Large intestine (tissue), 3 donors: ENCODE data around the gene DPF1. TPM values are rescaled to one million over a fixed set of nuclear protein-coding genes. Genes with fewer than 3 reads are reported as not detected.

Experiments used
- DNase-seq, 2 donors: peaks; one replicate each; pipeline versions ENCODE4 v3.0.0 to v3.0.0-alpha.2; 2013
- H3K27ac ChIP-seq: one replicate; pipeline ENCODE4 v1.5.1; 2013; ENCODE audit warnings: low read length
- H3K27me3 ChIP-seq: 2 replicates; pipeline ENCODE4 v1.6.1; 2013; ENCODE audit warnings: low read length; ENCODE audit not compliant: control insufficient read depth, insufficient read depth
- H3K36me3 ChIP-seq: 2 replicates; pipeline ENCODE4 v1.6.1; 2013; ENCODE audit warnings: low read length; ENCODE audit not compliant: control insufficient read depth, insufficient read depth
- H3K4me1 ChIP-seq: one replicate; pipeline ENCODE4 v1.6.1; 2013; ENCODE audit warnings: low read length; ENCODE audit not compliant: control insufficient read depth, insufficient read depth
- H3K4me3 ChIP-seq: one replicate; pipeline ENCODE4 v1.5.1; 2013; ENCODE audit warnings: low read length
- H3K9me3 ChIP-seq: one replicate; pipeline ENCODE4 v1.6.1; 2013; ENCODE audit warnings: mild to moderate bottlenecking, low read depth, low read length, moderate library complexity; ENCODE audit not compliant: control insufficient read depth
- WGBS: methylation state at CpG from one replicate; pipeline ENCODE4 v1.1.5; 2013; ENCODE audit warnings: low lambda C conversion rate; ENCODE audit not compliant: insufficient coverage; 5-methylcytosine and 5-hydroxymethylcytosine counted together
- polyA plus RNA-seq: library from polyadenylated mRNA; unstranded; fragments of 120-200 nt; gene quantifications from one replicate; pipeline ENCODE4 v1.2.1, GENCODE V29; 2013

The DPF1 gene
- polyA plus RNA-seq, 1 donor: 1.8 TPM

DNA sequence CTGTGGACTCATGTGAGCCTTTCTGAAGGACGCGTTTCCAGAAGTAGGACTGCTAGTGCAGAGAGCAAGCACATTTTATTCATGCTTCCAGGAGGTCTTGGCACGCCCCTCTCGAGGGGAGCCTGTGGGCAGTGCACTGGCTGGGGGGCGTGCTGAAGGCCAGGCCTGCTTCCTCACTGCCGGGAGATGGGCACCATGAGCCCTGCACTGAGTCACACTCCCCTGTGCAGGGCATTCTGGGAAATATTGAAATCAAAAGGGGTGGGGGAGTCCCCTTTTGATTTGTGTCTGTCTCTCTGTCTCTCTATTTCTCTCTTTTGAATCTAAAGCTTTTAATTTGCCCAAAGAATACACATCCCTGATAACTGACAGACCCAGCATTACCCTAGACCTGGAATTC, 34.0 kb downstream of the DPF1 start:
- no peaks in the 10 kb centered on the region for H3K4me1 ChIP-seq
- H3K27me3 ChIP-seq: no peaks in the 10 kb centered on the region
- DNase-seq: no peak
- H3K36me3 ChIP-seq: peaks cover 48% of the 10 kb centered on the region
- no peak overlapping the region for H3K27ac ChIP-seq
- H3K9me3 ChIP-seq: no peaks in the 10 kb centered on the region
- no CpG with 5 or more reads among the region's 6 CpGs for WGBS
- no peak overlapping the region for H3K4me3 ChIP-seq

DNA sequence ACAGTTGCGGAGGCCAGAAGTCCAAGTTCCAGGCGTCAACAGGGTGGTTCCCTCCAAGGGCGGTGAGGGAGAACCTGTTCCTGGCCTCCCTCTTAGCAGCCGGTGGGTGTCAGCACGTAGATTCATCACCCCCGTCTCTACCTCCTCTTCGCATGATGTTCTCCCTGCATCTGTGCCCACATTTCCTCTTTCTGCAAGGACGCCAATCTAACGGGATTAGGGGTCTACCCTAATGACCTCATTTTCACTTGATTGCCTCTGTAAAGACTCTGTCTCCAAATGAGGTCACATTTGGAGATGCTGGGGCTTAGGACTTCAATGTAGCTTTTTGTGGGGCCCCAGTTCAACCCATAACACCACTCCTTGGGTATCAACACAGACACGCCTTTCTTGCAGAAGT, 38.5 kb downstream of the DPF1 start:
- Histone ChIP-seq H3K27me3 (no peaks in the 10 kb centered on the region), H3K9me3 (peaks cover 2% of the 10 kb centered on the region), H3K4me1 (no peaks in the 10 kb centered on the region), H3K27ac (no peak overlapping the region), H3K36me3 (peaks cover 48% of the 10 kb centered on the region), H3K4me3 (no peak overlapping the region)
- no peak for DNase-seq
- WGBS: 100% methylated on average over 3 of the region's 10 CpGs

DNA sequence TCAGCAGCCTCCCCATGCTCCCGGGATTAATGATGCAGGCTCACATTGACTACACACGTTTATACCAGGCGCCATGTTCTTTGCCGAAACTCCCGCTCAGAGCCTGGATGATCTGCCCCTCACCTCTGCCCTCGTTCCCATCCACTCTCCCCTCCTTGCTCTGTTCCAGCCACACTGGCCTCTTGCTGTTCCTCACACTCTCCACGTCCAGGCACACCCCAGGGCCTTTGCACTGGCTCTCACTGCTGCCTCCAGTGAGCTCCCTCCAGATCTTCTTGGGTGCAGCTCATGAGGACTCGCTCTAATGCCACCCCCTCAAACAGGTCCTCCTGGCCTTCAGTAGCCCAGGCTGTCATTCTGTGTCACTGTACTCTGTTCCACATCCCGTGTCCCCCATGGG, 39.2 kb downstream of the DPF1 start:
- no peak overlapping the region for H3K27ac ChIP-seq
- no CpG with 5 or more reads among the region's 9 CpGs for WGBS
- peaks cover 47% of the 10 kb centered on the region for H3K36me3 ChIP-seq
- peaks cover 7% of the 10 kb centered on the region for H3K9me3 ChIP-seq
- H3K4me3 ChIP-seq: no peak overlapping the region
- no peak for DNase-seq
- no peaks in the 10 kb centered on the region for H3K4me1 ChIP-seq
- no peaks in the 10 kb centered on the region for H3K27me3 ChIP-seq

DNA sequence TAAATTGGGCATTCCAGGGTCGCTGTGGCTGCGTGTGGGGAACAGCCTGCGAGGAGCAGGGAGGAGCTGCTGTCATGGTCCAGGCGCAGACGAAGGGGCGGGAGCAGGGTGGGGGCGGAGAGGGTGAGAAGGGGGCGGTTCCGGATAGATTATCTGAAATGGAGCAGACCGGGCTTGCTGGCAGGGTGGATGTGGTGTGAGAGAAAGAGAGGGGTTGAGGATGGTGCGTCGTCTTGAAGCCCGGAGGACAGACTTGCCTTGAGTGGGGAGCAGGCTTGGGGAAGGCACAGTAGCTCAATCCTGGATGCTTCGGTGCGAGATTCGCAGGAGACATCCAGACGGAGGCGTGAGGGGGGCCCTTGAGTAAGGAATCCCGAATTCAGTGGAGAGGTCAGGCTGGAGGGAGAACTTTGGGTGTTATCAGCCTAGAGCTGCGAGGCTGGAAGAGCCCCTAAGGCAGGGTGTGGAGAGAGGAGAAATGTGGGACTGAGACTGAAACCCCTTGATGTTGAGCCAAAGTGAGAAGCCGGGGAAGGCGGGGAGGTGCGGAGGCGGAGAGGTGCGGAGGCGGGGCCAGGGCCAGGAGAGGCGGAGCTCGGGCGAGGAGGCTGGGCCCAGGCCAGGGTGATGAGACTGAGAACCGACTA, 40.6 kb downstream of the DPF1 start:
- no CpG with 5 or more reads among the region's 30 CpGs for WGBS
- no peak for DNase-seq
- Histone ChIP-seq H3K9me3 (peaks cover 7% of the 10 kb centered on the region), H3K27me3 (no peaks in the 10 kb centered on the region), H3K27ac (no peak overlapping the region), H3K4me3 (peak overlapping the region; percentile 35), H3K4me1 (no peaks in the 10 kb centered on the region), H3K36me3 (peaks cover 46% of the 10 kb centered on the region)

DNA sequence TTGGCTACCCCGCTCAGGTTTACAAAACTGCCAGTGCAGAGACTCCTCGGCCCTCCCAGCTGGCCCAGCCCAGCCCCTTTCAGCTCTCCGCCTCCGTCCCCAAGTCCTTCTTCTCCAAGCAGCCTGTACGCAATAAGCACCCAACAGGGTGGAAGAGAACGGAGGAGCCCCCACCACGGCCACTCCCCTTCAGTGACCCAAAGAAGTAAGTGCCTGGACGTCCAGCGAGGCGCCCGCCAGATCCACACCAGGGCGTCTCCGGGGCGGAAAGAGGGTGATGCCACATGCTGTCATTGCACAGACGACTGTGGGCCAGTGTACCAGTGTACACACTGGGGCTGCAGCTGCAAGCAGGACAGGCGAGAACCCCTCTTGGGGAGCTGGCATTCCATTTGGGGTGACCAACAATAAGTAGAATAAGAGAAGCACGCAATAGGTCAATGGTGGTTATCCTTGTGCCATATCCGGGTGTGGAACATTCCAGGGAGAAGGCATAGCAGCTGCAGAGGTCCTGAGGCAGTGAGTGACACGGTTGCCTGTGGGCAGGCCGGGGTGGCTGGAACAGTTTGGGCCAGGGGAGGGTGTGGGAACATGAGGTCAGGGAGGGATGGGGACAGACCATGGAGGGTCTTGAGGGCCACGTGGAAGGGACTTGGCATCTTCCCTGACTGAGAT, 41.3 kb downstream of the DPF1 start:
- no peaks in the 10 kb centered on the region for H3K4me1 ChIP-seq
- H3K27ac ChIP-seq: no peak overlapping the region
- no CpG with 5 or more reads among the region's 21 CpGs for WGBS
- no peaks in the 10 kb centered on the region for H3K27me3 ChIP-seq
- peaks cover 7% of the 10 kb centered on the region for H3K9me3 ChIP-seq
- H3K4me3 ChIP-seq: no peak overlapping the region
- no peak for DNase-seq
- peaks cover 46% of the 10 kb centered on the region for H3K36me3 ChIP-seq

DNA sequence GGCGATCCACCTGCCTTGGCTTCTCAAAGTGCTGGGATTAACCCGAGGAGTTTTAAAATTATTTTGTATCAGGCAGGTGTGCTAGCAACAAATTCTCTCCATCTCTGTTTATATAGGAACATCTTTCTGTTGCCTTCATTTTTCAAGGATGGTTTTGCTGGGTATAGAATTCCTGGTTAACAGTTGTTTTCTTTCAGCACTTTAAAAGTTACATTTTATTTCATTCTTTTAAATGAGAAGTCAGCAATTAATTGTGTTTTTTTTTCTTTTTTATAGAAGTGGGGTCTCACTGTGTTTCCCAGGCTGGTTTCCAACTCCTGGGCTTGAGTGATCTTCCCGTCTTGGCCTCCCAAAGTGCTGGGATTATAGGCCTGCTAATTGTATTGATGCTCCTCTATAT, 44.0 kb downstream of the DPF1 start:
- no CpG with 5 or more reads among the region's 3 CpGs for WGBS
- Histone ChIP-seq H3K4me3 (no peak overlapping the region), H3K9me3 (peaks cover 7% of the 10 kb centered on the region), H3K27me3 (no peaks in the 10 kb centered on the region), H3K27ac (no peak overlapping the region), H3K4me1 (no peaks in the 10 kb centered on the region), H3K36me3 (peaks cover 43% of the 10 kb centered on the region)
- DNase-seq: no peak

DNA sequence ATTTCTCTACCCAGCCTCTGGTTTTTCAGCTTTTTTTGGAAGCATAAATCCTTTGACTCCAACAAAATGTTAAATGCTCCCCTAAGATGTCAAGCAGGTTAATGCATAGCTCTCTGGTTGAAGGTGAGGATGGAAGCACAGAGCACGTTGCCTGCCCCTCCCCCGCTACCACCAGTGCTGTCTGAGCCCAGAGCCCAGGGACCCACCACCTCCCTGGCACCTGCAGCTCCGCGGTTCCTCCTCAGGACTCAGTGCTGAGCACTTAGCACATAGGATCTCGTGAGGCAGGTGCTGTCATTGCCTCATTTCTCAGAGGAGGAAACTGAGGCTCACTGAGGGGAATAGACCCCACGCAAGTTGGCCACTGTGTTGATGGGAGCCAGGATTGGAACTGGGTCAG, 48.6 kb downstream of the DPF1 start:
- H3K4me1 ChIP-seq: peaks cover 12% of the 10 kb centered on the region
- peaks cover 26% of the 10 kb centered on the region for H3K36me3 ChIP-seq

DNA sequence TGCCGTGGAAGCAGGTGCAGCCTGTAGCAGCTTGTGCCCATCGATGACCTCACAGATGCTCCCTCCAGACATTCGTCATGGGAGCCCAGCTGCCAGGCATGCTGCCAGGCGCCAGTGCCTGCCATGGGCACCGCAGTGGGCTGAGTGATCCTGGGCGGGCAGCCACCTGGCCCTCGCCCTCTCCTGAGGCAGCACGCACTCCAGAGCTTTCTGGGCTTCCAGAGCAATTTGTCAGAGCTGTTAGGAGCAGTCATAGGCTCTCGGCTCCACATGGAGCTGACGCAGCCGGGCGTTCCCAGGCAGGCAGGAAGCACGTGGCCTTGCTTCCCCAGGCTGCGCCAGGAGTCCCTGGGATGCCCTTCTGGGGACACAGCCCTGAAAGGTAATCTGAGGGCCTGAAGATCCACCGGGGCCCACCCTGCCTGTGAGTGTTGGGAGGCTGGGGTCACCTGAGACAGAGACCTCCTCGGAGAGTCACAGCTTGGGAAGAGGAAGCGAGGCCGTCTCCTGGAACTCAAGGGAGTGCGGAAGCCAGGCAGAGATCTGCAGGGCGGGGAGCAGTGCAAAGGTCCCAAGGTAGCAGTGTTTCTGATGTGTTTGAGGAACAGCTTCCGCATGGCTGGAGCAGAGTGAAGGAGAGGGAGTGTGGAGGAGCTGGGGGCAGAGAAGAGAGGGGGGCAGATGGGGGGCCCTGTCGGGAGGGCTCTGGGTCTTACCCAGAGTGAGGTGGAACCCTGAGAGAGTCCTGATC, 50.6 kb downstream of the DPF1 start:
- no peak overlapping the region for H3K4me3 ChIP-seq
- peak overlapping the region; percentile 73 for H3K27ac ChIP-seq
- H3K9me3 ChIP-seq: peaks cover 4% of the 10 kb centered on the region
- peak; percentile 45 to 82 for DNase-seq
- H3K27me3 ChIP-seq: no peaks in the 10 kb centered on the region
- peaks cover 12% of the 10 kb centered on the region for H3K4me1 ChIP-seq
- H3K36me3 ChIP-seq: peaks cover 36% of the 10 kb centered on the region
- WGBS: no CpG with 5 or more reads among the region's 22 CpGs

More for the DNA sequence above, 48.6 kb downstream of the DPF1 start:
- no CpG with 5 or more reads among the region's 6 CpGs for WGBS
- Histone ChIP-seq H3K4me3 (no peak overlapping the region), H3K27ac (no peak overlapping the region), H3K27me3 (no peaks in the 10 kb centered on the region), H3K9me3 (peaks cover 8% of the 10 kb centered on the region)
- no peak for DNase-seq

DNA sequence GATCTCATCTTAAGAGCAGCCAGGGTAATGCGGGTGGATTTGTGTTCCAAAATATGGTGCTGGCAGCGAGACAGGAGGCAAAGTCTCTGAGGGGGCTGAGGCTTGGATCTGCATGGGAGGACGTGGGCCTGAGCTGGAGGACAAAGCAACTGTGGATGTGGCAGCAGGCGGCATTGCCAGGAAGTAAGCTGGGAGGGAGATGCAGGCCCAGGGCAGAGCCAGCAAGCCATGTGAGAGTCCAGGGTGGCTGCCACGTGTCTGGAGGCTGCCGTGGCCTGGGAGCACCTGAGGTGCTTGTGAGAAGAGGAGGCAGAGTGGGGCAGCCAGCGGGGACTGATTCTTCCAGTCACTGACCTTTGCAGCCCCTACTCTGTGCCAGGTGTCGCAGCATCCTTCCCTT, 52.0 kb downstream of the DPF1 start:
- peaks cover 4% of the 10 kb centered on the region for H3K9me3 ChIP-seq
- no CpG with 5 or more reads among the region's 8 CpGs for WGBS
- H3K36me3 ChIP-seq: peaks cover 45% of the 10 kb centered on the region
- H3K4me3 ChIP-seq: no peak overlapping the region
- H3K27me3 ChIP-seq: no peaks in the 10 kb centered on the region
- H3K4me1 ChIP-seq: peaks cover 12% of the 10 kb centered on the region
- H3K27ac ChIP-seq: no peak overlapping the region
- DNase-seq: no peak

DNA sequence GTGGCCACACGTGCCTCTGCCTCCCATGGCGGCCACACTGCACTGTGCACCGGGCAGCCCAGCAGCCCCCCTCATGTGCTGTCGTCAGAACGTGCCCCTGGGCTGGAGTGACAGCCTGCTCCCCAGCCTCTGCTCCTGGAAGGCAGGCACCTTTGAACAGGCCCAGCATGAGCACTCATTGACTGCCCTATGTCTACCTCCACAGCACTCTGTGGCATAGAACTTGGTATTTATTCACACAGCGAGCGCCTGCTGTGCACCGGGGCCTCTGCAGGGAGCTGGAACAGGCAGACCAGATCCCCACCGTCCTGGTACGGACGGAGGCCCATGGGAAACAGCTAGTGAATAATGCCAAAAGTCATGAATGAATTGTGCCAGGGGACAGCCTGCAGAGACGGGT, 53.7 kb downstream of the DPF1 start:
- DNase-seq: no peak
- peaks cover 12% of the 10 kb centered on the region for H3K4me1 ChIP-seq
- H3K9me3 ChIP-seq: peaks cover 4% of the 10 kb centered on the region
- no CpG with 5 or more reads among the region's 12 CpGs for WGBS
- H3K27me3 ChIP-seq: no peaks in the 10 kb centered on the region
- no peak overlapping the region for H3K4me3 ChIP-seq
- H3K27ac ChIP-seq: no peak overlapping the region
- H3K36me3 ChIP-seq: peaks cover 53% of the 10 kb centered on the region
